HepG2 (cell line): ENCODE measurements around the gene SINHCAF. TPM values are rescaled to one million over a fixed set of nuclear protein-coding genes. Genes with fewer than 3 reads are reported as not detected.

Experiments used
- ATF7 ChIP-seq, 2 experiments: fragments of 450-650 bp in 1 of 2; sonication (generic) in 1 of 2; formaldehyde crosslinking in 1 of 2; IDR thresholded peaks; 2 replicates each; pipeline versions ENCODE4 v1.4.0 to v1.6.1; 2016 to 2020; ENCODE audit warnings: antibody characterized with exemption in 1 of 2, mild to moderate bottlenecking in 1 of 2, missing genetic modification reagents in 1 of 2
- HMG20A ChIP-seq: IDR thresholded peaks from 2 replicates; pipeline ENCODE4 v1.6.1; 2016; ENCODE audit warnings: borderline replicate concordance
- HOXA3 ChIP-seq: sonication (generic); formaldehyde crosslinking; IDR thresholded peaks from 2 replicates; pipeline ENCODE4 v1.5.0; 2020; ENCODE audit warnings: missing genetic modification reagents
- KMT2A ChIP-seq: sonication (generic); formaldehyde crosslinking; IDR thresholded peaks from 2 replicates; pipeline ENCODE4 v1.4.0; 2020; ENCODE audit warnings: missing genetic modification reagents
- MXI1 ChIP-seq: IDR thresholded peaks from 3 replicates; pipeline ENCODE4 v1.6.1; 2012; ENCODE audit warnings: low read depth, low read length, inconsistent platforms, borderline replicate concordance
- NR2F2 ChIP-seq: IDR thresholded peaks from 2 replicates; pipeline ENCODE4 v1.6.1; 2012; ENCODE audit warnings: low read depth, inconsistent platforms, borderline replicate concordance
- PHF8 ChIP-seq: sonication (generic); formaldehyde crosslinking; IDR thresholded peaks from 2 replicates; pipeline ENCODE4 v1.5.0; 2020; ENCODE audit warnings: missing genetic modification reagents
- RBM39 ChIP-seq: fragments of 200-400 bp; formaldehyde crosslinking; IDR thresholded peaks from one replicate; pipeline ENCODE4 v1.6.1; 2018; ENCODE audit warnings: antibody characterized with exemption, mild to moderate bottlenecking, low read depth, low read length; ENCODE audit not compliant: poor library complexity, severe bottlenecking
- RXRB ChIP-seq: IDR thresholded peaks from 2 replicates; pipeline ENCODE4 v1.6.1; 2016; ENCODE audit warnings: borderline replicate concordance, missing genetic modification reagents, missing compliant biosample characterization
- TMF1 ChIP-seq: sonication (generic); formaldehyde crosslinking; IDR thresholded peaks from 2 replicates; pipeline ENCODE4 v1.8.1; 2022; ENCODE audit warnings: low read depth, missing genetic modification reagents
- U2AF1 ChIP-seq: fragments of 200-400 bp; formaldehyde crosslinking; optimal IDR thresholded peaks from 2 replicates; pipeline ENCODE3; 2017; ENCODE audit warnings: mild to moderate bottlenecking, low read depth, low read length
- ZFX ChIP-seq: sonication (generic); formaldehyde crosslinking; IDR thresholded peaks from 2 replicates; pipeline ENCODE4 v1.4.0; 2020; ENCODE audit warnings: mild to moderate bottlenecking, low read depth, missing genetic modification reagents, moderate library complexity
- ZKSCAN1 ChIP-seq: fragments of 150-350 bp; IDR thresholded peaks from 2 replicates; pipeline ENCODE4 v1.6.1; 2014; ENCODE audit warnings: low read length
- ZNF615 ChIP-seq: sonication (generic); formaldehyde crosslinking; IDR thresholded peaks from 2 replicates; pipeline ENCODE4 v1.5.0; 2020; ENCODE audit warnings: mild to moderate bottlenecking, missing genetic modification reagents, borderline replicate concordance
- ZNF652 ChIP-seq: IDR thresholded peaks from 2 replicates; pipeline ENCODE4 v1.6.1; 2016; ENCODE audit warnings: low read depth, borderline replicate concordance
- ZNF777 ChIP-seq: sonication (generic); formaldehyde crosslinking; IDR thresholded peaks from 2 replicates; pipeline ENCODE4 v1.4.0; 2020; ENCODE audit warnings: missing genetic modification reagents
- polyA plus RNA-seq, 8 experiments: library from polyadenylated mRNA; depleted of rRNA in 3 of 8; stranded (reverse) in 7 of 8; unstranded in 1 of 8; fragments of >200 nt; fragmentation: Illumina TruSeq in 4 of 8; extraction: Trizol in 4 of 8; gene quantifications; 2 replicates each; pipeline versions ENCODE4 v1.2.1 to v1.2.3, GENCODE V29; 2011 to 2016; ENCODE audit warnings: low read depth in 4 of 8, missing spikeins in 1 of 8, mixed read lengths in 1 of 8; ENCODE audit not compliant: insufficient read depth in 1 of 8
- total RNA-seq, 5 experiments: library from RNA; depleted of rRNA; stranded (reverse); fragments of >200 nt; fragmentation: Illumina TruSeq; extraction: Trizol; gene quantifications; 2 replicates each; pipeline ENCODE4 v1.2.3, GENCODE V29; 2016; ENCODE audit warnings: low read depth in 1 of 5
- TF ChIP-seq, protein P1 (sequence below): sonication (generic); formaldehyde crosslinking; IDR thresholded peaks from 2 replicates; pipeline ENCODE4 v1.8.1; 2023; ENCODE audit warnings: mild to moderate bottlenecking, missing genetic modification reagents
- TF ChIP-seq, protein P2 (sequence below): sonication (generic); formaldehyde crosslinking; IDR thresholded peaks from 2 replicates; pipeline ENCODE4 v1.8.1; 2023; ENCODE audit warnings: mild to moderate bottlenecking, moderate library complexity, missing genetic modification reagents
- TF ChIP-seq, protein P3 (sequence below): sonication (generic); formaldehyde crosslinking; IDR thresholded peaks from 2 replicates; pipeline ENCODE4 v1.5.0; 2020; ENCODE audit warnings: missing genetic modification reagents
- TF ChIP-seq, protein P4 (sequence below): sonication (generic); formaldehyde crosslinking; IDR thresholded peaks from 2 replicates; pipeline ENCODE4 v1.8.1; 2023; ENCODE audit warnings: missing genetic modification reagents, mild to moderate bottlenecking, borderline replicate concordance
- TF ChIP-seq, protein P5 (sequence below): sonication (generic); formaldehyde crosslinking; IDR thresholded peaks from 2 replicates; pipeline ENCODE4 v1.5.0; 2020; ENCODE audit warnings: missing genetic modification reagents, mild to moderate bottlenecking, borderline replicate concordance
- TF ChIP-seq, protein P6 (sequence below): sonication (generic); formaldehyde crosslinking; IDR thresholded peaks from 2 replicates; pipeline ENCODE4 v1.4.0; 2020; ENCODE audit warnings: low read depth, missing genetic modification reagents

SINHCAF gene
- total and polyA plus RNA-seq, 2 of the 13 experiments (the other 11 are each of a cell fraction or from before 2014, with no cell fraction given) = 54.6 to 97.8 TPM

DNA sequence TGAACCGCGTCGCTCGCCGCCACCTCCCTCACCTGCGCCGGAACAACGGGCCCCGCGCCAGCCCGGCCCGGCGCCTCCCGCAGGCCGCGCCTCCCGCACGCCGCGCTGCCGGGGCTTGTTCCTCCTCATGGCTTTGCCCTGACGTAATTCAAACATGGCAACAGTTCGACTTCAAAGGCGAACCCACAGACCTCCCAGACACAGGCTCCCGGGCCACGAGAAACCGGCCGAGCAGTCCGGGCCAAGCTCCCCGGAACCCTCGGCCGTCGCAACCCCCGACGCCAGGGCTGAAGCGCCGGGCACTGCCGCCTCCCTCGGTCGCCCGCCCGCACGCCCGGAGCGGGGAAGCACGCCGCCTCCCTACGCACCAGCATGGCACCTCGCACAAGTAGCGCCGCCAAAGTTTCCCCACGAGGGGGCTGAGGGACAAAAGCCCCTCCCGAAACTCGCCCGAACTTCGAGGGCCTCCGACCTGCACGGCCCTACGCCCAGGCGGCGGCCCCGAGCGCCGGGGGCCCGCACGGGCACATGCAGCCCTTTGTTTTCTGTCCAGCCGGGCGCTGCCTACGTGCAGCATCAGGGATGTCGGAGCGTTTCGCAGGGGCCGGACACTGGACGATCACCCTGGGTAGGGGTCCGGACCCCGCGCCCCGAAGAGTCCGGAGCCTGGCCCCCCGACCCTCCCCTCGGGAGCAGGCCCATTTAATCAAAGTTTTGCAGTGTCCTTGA lies 1.7 kb downstream of the SINHCAF start (continued):
- 0 out of 2 replicates have a peak, but pooled peaks have one; percentile 8 for TF ChIP-seq NR2F2
- TF ChIP-seq, protein P1, sequence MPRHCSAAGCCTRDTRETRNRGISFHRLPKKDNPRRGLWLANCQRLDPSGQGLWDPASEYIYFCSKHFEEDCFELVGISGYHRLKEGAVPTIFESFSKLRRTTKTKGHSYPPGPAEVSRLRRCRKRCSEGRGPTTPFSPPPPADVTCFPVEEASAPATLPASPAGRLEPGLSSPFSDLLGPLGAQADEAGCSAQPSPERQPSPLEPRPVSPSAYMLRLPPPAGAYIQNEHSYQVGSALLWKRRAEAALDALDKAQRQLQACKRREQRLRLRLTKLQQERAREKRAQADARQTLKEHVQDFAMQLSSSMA (CRISPR knock-in tag) = no peak
- TF ChIP-seq, protein P2, sequence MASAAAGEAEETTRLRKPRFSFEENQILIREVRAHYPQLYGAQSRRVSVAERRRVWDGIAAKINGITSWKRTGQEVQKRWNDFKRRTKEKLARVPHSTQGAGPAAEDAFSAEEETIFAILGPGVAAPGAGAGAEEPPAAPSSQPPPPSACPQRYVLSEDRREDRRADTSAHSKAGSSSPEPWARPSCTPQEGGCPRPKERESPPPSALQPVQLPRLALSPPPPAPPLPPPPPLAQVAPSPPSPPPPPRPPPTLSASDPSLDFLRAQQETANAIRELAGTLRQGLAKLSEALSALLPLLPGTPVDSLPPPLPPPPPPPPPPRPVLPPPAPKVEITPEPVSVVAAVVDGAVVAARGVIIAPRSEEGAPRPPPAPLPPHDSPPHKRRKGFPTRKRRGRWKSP (CRISPR knock-in tag) = peak; percentile 43; the same call in 1 of the 2 replicates
- TF ChIP-seq, protein P3, sequence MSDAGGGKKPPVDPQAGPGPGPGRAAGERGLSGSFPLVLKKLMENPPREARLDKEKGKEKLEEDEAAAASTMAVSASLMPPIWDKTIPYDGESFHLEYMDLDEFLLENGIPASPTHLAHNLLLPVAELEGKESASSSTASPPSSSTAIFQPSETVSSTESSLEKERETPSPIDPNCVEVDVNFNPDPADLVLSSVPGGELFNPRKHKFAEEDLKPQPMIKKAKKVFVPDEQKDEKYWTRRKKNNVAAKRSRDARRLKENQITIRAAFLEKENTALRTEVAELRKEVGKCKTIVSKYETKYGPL (CRISPR knock-in tag) = no peak
- TF ChIP-seq, protein P4, sequence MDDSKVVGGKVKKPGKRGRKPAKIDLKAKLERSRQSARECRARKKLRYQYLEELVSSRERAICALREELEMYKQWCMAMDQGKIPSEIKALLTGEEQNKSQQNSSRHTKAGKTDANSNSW (CRISPR knock-in tag) = 0 out of 2 replicates have a peak, but pooled peaks have one; percentile 10
- peak; percentile 76 for TF ChIP-seq RBM39
- TF ChIP-seq ZNF652 (CRISPR knock-in tag) = no peak
- peak; percentile 67 for TF ChIP-seq HOXA3 (CRISPR knock-in tag)
- TF ChIP-seq KMT2A (CRISPR knock-in tag) = no peak; the same call in 1 of the 2 replicates
- TF ChIP-seq ZNF777 (CRISPR knock-in tag) = peak; percentile 84
- TF ChIP-seq, protein P5, sequence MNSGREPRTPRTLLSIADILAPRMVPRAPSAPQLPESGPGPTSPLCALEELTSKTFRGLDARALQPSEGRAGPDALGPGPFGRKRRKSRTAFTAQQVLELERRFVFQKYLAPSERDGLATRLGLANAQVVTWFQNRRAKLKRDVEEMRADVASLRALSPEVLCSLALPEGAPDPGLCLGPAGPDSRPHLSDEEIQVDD (CRISPR knock-in tag) = 0 out of 2 replicates have a peak, but pooled peaks have one; percentile 27
- TF ChIP-seq PHF8 (CRISPR knock-in tag) = peak; percentile 56
- TF ChIP-seq U2AF1 = peak; percentile 30
- no peak for TF ChIP-seq ZKSCAN1
- TF ChIP-seq MXI1 = peak; percentile 52; the same call in 1 of the 3 replicates
- TF ChIP-seq ATF7 (IDR thresholded peaks at IDR 0.05) = peak; percentile 10; the same call in 1 of the 2 replicates
- TF ChIP-seq ATF7 (CRISPR knock-in tag; IDR thresholded peaks at IDR 0.05) = no peak
- TF ChIP-seq ZFX (CRISPR knock-in tag) = peak; percentile 74; the same call in 1 of the 2 replicates
- TF ChIP-seq TMF1 (CRISPR knock-in tag) = peak; percentile 65
- 0 out of 2 replicates have a peak, but pooled peaks have one; percentile 9 for TF ChIP-seq RXRB (CRISPR knock-in tag)
- no peak for TF ChIP-seq HMG20A (CRISPR knock-in tag)
- TF ChIP-seq, protein P6, sequence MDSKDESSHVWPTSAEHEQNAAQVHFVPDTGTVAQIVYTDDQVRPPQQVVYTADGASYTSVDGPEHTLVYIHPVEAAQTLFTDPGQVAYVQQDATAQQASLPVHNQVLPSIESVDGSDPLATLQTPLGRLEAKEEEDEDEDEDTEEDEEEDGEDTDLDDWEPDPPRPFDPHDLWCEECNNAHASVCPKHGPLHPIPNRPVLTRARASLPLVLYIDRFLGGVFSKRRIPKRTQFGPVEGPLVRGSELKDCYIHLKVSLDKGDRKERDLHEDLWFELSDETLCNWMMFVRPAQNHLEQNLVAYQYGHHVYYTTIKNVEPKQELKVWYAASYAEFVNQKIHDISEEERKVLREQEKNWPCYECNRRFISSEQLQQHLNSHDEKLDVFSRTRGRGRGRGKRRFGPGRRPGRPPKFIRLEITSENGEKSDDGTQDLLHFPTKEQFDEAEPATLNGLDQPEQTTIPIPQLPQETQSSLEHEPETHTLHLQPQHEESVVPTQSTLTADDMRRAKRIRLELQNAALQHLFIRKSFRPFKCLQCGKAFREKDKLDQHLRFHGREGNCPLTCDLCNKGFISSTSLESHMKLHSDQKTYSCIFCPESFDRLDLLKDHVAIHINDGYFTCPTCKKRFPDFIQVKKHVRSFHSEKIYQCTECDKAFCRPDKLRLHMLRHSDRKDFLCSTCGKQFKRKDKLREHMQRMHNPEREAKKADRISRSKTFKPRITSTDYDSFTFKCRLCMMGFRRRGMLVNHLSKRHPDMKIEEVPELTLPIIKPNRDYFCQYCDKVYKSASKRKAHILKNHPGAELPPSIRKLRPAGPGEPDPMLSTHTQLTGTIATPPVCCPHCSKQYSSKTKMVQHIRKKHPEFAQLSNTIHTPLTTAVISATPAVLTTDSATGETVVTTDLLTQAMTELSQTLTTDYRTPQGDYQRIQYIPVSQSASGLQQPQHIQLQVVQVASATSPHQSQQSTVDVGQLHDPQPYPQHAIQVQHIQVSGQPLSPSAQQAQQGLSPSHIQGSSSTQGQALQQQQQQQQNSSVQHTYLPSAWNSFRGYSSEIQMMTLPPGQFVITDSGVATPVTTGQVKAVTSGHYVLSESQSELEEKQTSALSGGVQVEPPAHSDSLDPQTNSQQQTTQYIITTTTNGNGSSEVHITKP = no peak
- 0 out of 2 replicates have a peak, but pooled peaks have one; percentile 61 for TF ChIP-seq ZNF615
